Coronary artery (tissue), 2 donors: ENCODE data around the gene PSTPIP1.

ENCODE experiments used
- DNase-seq: peaks from one replicate; pipeline ENCODE4 v3.0.0-alpha.2; 2017; ENCODE audit warnings: low spot score
- H3K27ac ChIP-seq, 2 donors: fragments of 200-600 bp; sonication (generic); one replicate each; pipeline ENCODE4 v1.5.1; 2016 to 2019
- H3K4me3 ChIP-seq: fragments of 200-600 bp; sonication (generic); 2 replicates; pipeline ENCODE4 v1.5.1; 2016; ENCODE audit warnings: mild to moderate bottlenecking, moderate library complexity
- CTCF ChIP-seq: fragments of 200-600 bp; sonication (generic); IDR thresholded peaks from one replicate; pipeline ENCODE4 v1.5.1; 2019; ENCODE audit warnings: antibody characterized with exemption

Gene PSTPIP1

DNA sequence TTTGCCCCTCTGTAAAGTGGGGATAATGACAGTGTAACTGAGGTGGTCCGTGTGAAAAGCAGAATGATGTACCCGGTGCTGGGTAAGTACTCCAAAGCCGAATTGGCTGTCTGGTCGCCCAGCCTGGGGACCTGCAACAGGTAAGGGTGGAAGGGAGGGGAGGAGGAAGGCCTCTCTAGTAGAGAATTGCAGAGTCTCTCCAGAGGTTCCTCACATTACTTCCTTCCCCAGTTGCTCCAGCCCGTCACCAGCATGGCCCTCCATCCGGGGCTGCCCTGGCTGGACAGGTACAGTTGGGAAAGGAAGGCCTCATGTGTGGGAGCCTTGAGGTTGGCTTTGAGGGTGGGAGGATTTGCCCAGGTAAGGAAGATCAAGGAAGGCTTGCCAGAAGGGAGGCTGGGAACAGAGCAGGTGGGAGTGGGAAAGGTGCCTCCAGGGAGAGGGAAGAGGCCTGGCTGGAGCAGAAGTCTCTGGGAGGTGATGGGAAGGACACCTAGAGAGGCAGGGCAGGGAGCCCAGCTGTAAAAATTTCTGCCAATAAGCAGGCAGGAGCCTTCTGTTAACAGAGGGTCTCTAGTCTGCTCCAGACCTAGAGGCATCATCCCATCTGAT, 1.7 kb upstream of the PSTPIP1 start:
- no peak overlapping the region for H3K27ac ChIP-seq
- no peak for TF ChIP-seq CTCF
- no peak for DNase-seq
- H3K4me3 ChIP-seq: no peak overlapping the region

GRCh38 chr15:76994001-76994400, 925 bp upstream of the PSTPIP1 start:
- H3K27ac ChIP-seq: peak overlapping the region in 1 of 2 donors; percentile 82
- no peak for DNase-seq
- TF ChIP-seq CTCF: no peak
- H3K4me3 ChIP-seq: no peak overlapping the region

DNA sequence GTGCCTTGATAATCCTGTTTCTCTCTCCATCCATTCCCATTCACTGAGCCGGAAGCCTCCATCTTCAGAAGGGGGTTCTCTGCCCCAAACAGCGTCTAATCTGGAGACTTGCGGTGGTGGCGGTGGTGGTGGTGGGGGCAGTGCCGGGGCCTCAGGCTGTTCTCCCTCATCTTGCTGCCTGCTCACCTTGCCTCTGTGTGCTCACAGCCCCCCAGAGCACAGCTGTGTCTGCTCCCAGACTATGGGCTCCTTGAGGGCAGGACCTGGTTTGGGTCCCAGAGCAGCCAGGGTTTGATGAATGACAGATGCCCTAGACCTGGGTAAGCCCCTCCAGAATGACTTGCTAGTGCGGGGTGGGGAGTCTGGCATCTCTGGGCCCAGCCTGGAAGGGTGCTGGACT, 430 bp upstream of the PSTPIP1 start:
- TF ChIP-seq CTCF: no peak
- Histone ChIP-seq H3K4me3 (peak overlapping the region; percentile 65), H3K27ac (peak overlapping the region; percentile 28 to 82)
- DNase-seq: no peak

DNA sequence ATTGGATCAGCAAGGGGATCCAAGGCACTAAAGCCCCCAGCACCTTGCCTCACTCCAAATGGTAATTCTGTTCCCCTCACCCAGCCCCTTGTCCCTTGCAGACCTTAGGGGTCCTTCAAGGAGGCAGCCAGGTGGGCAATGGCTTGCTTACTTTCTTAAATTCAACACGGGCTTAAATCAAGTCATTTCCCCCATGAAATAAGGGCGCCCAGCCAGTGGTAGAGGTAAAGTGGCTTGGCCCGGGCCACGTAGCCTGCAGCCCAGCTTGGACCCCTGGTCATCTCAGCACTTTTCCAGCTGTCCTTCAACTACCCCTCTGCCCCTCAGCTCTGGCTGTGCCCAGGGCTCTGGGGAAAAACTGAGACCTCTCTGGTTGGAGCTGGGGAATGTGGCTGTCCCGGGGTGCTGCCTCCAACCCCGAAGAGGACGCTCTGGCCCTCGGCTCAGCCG, 1.2 kb downstream of the PSTPIP1 start:
- TF ChIP-seq CTCF: no peak
- no peak for DNase-seq
- Histone ChIP-seq H3K27ac (peak overlapping the region; percentile 28 to 82), H3K4me3 (peak overlapping the region; percentile 65)

DNA sequence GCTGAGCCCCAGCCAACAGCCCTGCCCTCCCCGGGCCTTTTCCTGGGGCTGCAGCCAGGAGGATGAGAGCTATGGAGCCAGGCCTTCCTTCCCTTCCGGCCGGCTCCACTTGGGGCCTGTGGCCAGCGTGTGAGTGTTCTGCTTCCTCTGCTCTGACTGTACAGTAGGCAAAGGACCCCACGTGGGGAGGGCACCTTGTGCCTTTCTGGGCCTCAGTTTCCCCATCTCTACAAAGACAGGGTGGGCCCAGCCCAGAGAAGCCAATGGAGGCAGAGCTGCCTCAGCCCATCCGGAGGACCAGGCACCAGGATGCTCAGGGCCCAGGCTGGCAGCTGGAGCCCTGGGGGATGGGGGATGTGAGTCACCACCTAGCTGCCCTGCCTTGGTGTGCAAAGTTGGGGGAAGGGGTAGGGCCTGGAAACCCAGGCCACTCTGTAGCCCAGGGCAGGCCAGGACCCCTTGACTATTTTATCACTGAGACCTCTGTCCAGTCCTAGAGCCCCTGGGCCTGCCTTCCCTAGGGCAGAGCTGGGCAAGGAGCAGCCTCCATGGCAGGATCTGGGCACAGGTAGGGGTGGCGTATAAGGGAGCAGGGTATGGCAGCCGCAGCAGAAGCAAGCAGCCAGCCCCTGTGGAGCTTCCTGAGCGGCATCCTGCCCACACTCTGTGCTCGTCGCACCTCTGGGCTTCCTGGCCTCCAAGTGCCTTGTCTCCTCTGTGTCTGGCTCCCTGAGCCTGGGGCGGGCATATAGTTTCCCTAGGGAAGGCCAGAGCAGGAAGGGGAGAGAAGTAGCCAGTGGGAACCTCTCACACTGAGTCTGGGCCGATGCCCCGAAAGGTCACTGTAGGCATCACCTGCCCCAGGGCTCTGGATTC, 1.8 kb downstream of the PSTPIP1 start:
- DNase-seq: no peak
- peak overlapping the region in 1 of 2 donors; percentile 82 for H3K27ac ChIP-seq
- H3K4me3 ChIP-seq: peak overlapping the region; percentile 65
- no peak for TF ChIP-seq CTCF

GRCh38 chr15:76998663-76999285, 3.8 kb downstream of the PSTPIP1 start:
- DNase-seq: no peak
- no peak for TF ChIP-seq CTCF
- Histone ChIP-seq H3K27ac (no peak overlapping the region), H3K4me3 (no peak overlapping the region)
